H1 (cell line): Measurements from ENCODE around the gene NOTUM. TPM values are rescaled to one million over a fixed set of nuclear protein-coding genes. Genes with fewer than 3 reads are reported as not detected.

Source experiments
- ATF2 ChIP-seq: IDR thresholded peaks from 2 replicates; pipeline ENCODE4 v1.6.1; 2012; ENCODE audit warnings: low read length, inconsistent platforms
- RFX5 ChIP-seq: IDR thresholded peaks from 2 replicates; pipeline ENCODE4 v1.6.1; 2011; ENCODE audit warnings: low read depth, low read length, improper control_type of control experiment, borderline replicate concordance
- TAF1 ChIP-seq: IDR thresholded peaks from 2 replicates; pipeline ENCODE4 v1.6.1; 2011; ENCODE audit warnings: mild to moderate bottlenecking, low read depth, low read length
- TAF7 ChIP-seq: optimal IDR thresholded peaks from 2 replicates; pipeline ENCODE3; 2011; ENCODE audit warnings: low read depth, mild to moderate bottlenecking, inconsistent platforms, low read length, moderate library complexity, borderline replicate concordance
- polyA plus RNA-seq, 7 experiments: library from polyadenylated mRNA; depleted of rRNA in 3 of 7; stranded (reverse) in 5 of 7; unstranded in 2 of 7; fragments of >200 nt in 5 of 7; fragments of 200-250 nt in 2 of 7; gene quantifications; 1 replicate in 5 of 7; 2 replicates in 1 of 7; 4 replicates in 1 of 7; pipeline versions ENCODE4 v1.2.1 to v1.2.3, GENCODE V29; 2011 to 2013; ENCODE audit warnings: missing spikeins in 2 of 7, mixed read lengths in 2 of 7
- total RNA-seq: library from RNA; stranded (reverse); fragmentation: NEBNext Ultra II Directional; extraction: Animal tissue kit (Norgen Biotek cat#: 25700); gene quantifications from 2 replicates; pipeline ENCODE4 v1.2.1, GENCODE V29; 2021
- TF ChIP-seq, protein P1 (sequence below): IDR thresholded peaks from 2 replicates; pipeline ENCODE4 v1.6.1; 2011; ENCODE audit warnings: low read depth, mild to moderate bottlenecking, low read length; ENCODE audit not compliant: insufficient read depth
- TF ChIP-seq, protein P2 (sequence below): IDR thresholded peaks from 2 replicates; pipeline ENCODE4 v1.6.1; 2012; ENCODE audit warnings: inconsistent platforms

Gene NOTUM
- total and polyA plus RNA-seq, 2 of the 8 experiments (the other 6 are each of a cell fraction or from before 2014, with no cell fraction given) = 0.45 to 0.76 TPM

DNA sequence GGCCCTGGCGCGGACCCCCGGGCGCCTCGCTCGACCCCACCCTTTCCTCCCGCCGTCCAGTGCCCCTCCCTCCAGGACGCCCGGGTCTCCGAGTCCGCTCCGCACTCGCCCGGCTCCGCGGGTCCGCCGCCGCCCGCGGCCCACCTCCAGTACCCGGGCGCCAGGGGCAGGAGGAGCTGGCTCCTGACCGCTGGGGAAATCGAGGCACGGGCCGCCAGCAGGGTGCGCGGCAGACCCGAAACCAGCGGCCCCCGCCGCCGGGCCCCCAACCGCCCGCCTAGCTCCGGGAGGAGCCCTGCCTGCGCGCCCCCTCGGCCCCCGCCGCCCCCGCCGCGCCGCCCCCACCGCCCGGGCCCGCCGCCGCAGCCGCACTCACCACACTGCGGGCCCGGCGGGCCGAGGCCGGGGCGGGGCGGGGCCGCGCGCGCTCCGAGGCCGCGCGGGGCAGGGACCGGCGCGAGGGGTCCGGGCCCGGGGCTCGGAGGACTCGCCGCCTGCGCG, 33.8 kb downstream of the NOTUM start (continued):
- TF ChIP-seq RFX5 (no peak), TAF1 (0 out of 2 replicates have a peak, but pooled peaks have one; percentile 2), TAF7 (no peak), ATF2 (no peak)
- TF ChIP-seq, protein P1, sequence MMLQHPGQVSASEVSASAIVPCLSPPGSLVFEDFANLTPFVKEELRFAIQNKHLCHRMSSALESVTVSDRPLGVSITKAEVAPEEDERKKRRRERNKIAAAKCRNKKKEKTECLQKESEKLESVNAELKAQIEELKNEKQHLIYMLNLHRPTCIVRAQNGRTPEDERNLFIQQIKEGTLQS = no peak
- TF ChIP-seq, protein P2, sequence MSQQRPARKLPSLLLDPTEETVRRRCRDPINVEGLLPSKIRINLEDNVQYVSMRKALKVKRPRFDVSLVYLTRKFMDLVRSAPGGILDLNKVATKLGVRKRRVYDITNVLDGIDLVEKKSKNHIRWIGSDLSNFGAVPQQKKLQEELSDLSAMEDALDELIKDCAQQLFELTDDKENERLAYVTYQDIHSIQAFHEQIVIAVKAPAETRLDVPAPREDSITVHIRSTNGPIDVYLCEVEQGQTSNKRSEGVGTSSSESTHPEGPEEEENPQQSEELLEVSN = no peak
- TF ChIP-seq, all 59 proteins: peak for 2
